NCI-H1048 (cell line): ENCODE measurements around the gene SMCO3.
A peak's percentile ranks its signal among the peaks of the same experiment; 100 is the strongest.

ENCODE experiments used
- DNase-seq: peaks from one replicate; lab custom pipeline; 2025; lab: John Stamatoyannopoulos, UW

Gene SMCO3

DNA sequence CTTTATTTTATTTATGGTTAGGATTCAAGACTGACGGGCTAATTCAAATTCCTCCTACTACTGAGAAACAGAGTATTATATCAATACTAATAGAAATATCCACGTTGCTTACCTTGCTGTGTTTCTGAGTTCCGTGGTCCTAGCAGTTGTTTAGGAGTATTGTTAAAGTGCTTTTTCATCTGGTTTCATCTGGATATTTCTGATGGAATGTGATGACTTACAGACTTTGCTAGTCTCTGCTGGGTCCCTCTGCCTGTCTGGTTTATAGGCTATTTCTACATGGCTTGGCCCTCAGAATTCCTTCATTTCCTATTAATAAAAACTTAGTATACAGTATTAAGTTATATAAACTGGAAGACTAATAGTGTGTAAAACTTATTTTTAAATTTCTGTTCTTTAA lies at the start of gene SMCO3:
TSS of gene SMCO3 (minus strand) at position 169 of the 400 bp plus-strand sequence. CDS start 7,502 bp downstream, outside the sequence.
- no peak for DNase-seq

GRCh38 chr12:14860490-14860889 lies 46.5 kb upstream of the SMCO3 start:
- no peak for DNase-seq

DNA sequence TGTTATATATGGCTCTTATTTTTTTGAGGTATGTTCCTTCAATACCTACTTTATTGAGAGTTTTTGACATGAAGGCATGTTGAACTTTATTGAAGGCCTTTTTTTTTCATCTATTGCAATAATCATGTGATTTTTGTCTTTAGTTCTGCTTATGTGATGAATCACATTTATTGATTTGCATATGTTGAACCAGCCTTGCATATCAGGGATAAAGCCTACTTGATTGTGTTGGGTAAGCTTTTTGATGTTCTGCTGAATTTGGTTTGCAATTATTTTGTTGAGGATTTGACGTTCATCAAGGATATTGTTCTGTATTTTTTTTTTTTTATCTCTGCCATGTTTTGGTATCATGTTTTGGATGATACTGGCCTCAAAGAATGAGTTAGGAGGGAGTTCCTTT lies 44.5 kb upstream of the SMCO3 start:
- no peak for DNase-seq

DNA sequence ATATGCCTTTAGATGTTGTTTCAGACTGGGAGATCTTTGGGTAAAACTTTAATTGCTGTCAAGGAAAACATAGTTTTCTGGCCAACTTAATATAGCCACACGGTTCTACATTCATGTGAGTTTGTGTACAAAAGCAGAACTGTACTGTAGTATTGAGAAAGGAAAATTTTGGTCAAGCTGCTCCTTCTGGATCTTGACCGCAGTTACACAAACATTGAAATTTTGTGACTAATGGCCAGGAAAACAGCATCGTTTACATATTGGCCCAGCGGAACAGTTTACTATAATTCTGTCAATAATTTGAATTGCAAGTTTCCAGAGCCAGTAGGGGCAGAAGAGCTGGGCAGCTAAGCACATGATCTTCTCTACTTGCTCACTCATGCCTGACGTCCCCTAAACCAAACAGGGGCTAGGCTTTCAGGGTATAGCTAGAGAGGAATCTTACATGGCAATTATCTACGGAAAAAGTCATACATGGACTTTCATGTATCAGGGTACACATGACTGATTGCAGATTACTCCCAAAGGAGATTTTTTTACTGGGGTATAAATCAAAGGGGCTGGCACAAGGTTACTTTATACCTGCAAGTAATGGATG lies 40.7 kb upstream of the SMCO3 start:
- no peak for DNase-seq

DNA sequence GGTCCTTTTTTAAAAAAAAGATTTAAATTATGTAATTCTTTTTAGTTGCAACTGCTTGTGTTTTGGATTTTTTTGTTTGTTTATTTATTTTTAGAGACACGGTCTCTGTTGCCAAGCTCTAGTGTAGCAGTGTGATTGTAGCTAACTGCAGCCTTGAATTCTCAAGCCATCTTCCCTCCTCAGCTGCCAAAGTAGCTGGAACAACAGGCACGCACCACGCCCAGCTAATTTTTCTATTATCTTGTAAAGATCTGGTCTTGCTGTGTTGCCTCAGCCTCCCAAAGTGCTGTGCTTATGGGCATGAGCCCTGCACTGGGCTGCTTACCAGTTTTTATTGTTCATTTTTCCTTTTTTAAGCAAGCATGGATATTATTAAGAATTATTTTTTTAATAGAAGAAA lies 40.0 kb upstream of the SMCO3 start:
- no peak for DNase-seq

GRCh38 chr12:14852880-14853279 lies 38.9 kb upstream of the SMCO3 start:
- no peak for DNase-seq

GRCh38 chr12:14850929-14851663 lies 37.1 kb upstream of the SMCO3 start:
- no peak for DNase-seq

- peak; percentile 54 for DNase-seq
Measured at GRCh38 chr12:14849661-14850060, 35.7 kb upstream of the SMCO3 start.

- no peak for DNase-seq
Measured at GRCh38 chr12:14846876-14847580, 33.0 kb upstream of the SMCO3 start.

DNA sequence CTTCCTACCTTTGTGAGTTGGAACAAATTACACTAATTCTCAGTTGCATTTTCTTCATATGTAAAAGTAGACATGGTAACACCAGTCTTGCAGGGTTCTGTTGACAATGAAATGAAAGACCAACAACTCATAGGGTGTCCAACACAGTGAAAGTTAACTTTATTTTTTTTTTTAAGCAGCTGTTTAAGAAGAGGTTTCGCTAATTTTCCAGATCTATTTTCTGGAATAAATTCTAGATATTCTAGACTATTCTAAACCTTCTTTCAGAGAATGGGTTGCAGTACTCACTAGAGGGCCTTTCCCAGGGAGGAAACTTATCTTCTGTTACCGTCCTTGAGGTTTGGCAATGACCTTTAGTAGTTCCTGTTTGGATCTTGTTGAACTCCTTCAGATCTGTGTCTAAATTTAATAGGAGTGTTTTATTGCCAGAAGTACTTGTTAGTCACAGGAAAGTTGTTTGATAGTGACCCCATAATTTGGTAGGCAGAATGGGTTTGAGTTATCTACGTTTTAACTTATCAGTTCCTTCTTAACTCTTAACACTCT lies 32.1 kb upstream of the SMCO3 start:
- no peak for DNase-seq

DNA sequence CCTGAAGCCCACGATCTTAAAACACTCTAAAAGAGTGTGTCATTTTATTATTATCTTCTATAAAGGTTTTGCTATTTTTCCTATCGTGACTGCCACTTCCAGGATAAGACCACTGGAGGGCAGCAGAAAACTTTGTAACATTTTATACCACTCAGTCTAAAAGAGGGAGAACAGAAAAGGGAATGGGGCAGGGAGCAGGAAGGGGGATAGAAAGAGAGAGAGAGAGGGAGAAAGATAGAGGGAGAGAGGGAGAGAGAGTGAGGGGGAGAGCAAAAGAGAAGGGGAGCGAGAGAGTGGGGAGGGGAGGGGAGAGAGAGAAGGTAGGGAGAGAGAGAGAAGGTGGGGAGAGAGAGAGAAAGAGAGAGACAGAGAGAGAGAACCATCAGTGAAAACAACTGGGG lies 31.4 kb upstream of the SMCO3 start:
- DNase-seq: no peak

- no peak for DNase-seq
Measured at GRCh38 chr12:14844401-14844800, 30.4 kb upstream of the SMCO3 start.

- no peak for DNase-seq
Measured at GRCh38 chr12:14843425-14843887, 29.5 kb upstream of the SMCO3 start, which contains the start of gene ART4. Gene ART4 (minus strand): TSS chr12:14843526. CDS start chr12:14843113, 413 bp downstream.

- DNase-seq: no peak
Measured at GRCh38 chr12:14842315-14842714, 28.3 kb upstream of the SMCO3 start.

- DNase-seq: no peak
Measured at GRCh38 chr12:14841761-14842160, 27.8 kb upstream of the SMCO3 start.

- no peak for DNase-seq
Measured at GRCh38 chr12:14840616-14841015, 26.6 kb upstream of the SMCO3 start.

- no peak for DNase-seq
Measured at GRCh38 chr12:14839262-14839661, 25.3 kb upstream of the SMCO3 start.

GRCh38 chr12:14836336-14837210 lies 22.6 kb upstream of the SMCO3 start:
- no peak for DNase-seq

DNA sequence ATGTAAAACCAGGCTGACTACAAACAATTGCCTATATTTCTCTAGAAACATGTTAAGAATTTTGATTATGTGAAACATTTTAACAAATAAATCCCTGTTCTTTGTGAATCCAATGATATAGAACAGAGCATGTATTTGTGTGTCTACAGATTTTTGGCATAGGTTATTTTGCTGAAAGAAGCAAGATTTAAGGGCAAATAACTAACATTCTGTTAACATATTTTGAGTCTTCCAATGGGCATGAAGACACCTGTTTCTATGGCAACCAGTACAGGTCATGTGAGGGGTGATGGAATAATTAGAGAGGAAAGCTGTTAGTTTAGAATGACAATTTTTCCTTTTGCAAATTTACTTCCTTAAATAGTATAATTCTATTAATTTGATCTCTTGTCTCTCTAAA lies 20.5 kb upstream of the SMCO3 start:
- DNase-seq: no peak

GRCh38 chr12:14833952-14834351 lies 20.0 kb upstream of the SMCO3 start:
- no peak for DNase-seq

GRCh38 chr12:14833336-14833735 lies 19.4 kb upstream of the SMCO3 start:
- no peak for DNase-seq

DNA sequence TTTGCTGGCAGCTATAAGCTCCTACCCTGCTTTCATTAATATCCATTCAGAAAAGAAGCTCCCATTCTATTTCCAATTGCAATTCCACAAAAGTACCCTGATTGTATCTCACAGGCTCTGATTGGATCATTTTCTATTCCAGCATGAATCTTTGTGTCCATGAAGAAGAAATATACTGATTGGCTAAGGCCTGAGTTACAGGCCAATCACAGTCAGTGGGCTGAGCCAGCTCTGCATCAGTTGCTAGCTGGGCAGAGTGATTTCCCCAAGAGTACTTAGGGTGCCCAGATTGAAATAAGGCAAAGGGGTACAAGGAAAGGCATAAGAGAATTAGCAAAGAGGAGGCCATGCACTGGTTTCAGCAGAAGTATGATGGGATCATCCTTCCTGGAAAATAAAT lies 14.9 kb upstream of the SMCO3 start:
- DNase-seq: no peak
